ENCODE data around the gene OASL. TPM values are rescaled to one million over a fixed set of nuclear protein-coding genes. Genes with fewer than 3 reads are reported as not detected.

OASL gene
- 10 to 100 TPM; 11.1 to 11.4 TPM for total RNA-seq

DNA sequence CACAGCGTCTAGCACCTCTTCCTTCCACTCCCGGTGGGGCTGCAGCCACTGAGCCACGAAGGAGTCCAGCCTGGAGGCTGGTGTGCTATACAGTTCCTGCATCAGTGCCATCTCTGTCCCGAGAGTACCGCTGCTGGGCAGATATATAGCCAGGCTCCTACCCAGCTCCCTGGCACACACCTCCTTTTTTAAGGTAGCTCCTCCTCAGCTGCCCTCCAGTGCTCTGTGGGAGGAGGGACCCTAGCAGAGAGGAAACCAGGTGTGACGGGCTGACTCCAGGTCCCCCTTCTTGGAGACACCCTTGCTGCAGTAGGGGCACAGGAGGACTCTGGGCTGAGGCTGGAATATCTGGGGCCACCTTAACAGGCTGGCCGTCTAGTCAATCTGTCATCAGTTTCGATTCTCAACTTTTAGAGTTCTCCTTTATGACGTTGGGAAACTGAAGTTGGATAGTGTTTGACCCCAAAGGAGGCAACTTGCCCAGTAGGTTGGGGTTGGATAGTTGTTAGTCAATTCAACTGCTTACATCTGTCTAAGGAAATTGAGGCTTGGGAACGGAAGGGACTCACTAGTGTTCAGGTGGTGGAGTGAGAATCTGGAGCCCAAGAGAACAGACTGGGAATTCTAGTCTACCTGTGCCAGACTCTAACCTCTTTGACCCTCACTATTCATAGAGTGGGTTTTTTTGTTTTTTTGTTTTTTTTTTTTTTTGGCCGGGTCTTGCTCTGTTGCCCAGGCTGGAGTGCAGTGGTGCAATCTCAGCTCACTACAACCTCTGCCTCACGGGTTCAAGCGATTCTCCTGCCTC is at the start of gene OASL:
OASL (minus strand) TSS at position 386 of the 808 bp plus-strand sequence; CDS start at position 111, 275 bp downstream.
- peaks cover 2% of the 10 kb centered on the region for H3K36me3 Mint-ChIP-seq (ENCODE audit: low read depth)

DNA sequence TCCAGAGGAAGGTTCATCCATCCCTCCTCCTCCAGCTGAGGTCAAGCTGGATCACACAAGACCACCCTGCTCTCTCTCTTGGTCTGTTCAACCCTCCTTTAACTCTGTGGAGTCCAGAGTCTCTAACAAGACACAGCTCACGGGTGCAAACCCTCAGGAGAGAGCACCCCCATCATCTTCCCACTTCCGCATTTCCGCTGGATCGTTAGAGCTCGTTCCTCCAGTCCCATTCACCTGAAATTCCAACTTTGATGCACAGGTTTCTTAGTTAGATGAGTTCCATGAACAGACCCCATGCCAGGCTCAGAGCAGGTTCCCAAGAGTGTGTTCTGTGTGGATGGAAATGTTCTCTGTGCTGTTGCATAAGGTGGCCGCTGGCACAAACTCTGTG is 49.1 kb upstream of the OASL start:
- TF ChIP-seq CTCF (IDR thresholded peaks at IDR 0.05): no peak
- Mint-ChIP-seq H3K27ac (no peak overlapping the region), H3K4me3 (no peak overlapping the region), H3K27me3 (no peaks in the 10 kb centered on the region), H3K4me1 (ENCODE audit: low read depth) (peaks cover 31% of the 10 kb centered on the region), H3K36me3 (ENCODE audit: low read depth) (no peaks in the 10 kb centered on the region), H3K9me3 (no peaks in the 10 kb centered on the region)
- no peak for DNase-seq
- ATAC-seq: no peak
- intact Hi-C loops (cut with micrococcal nuclease): no loop called here
- CTCF ChIA-PET: interaction anchor here (1.0 to 1.7 kb wide), 3 partner anchors 28 to 439 kb away, joined by 3 to 4 read pairs (median 3); no protein-coding TSS in a partner anchor
- POLR2A ChIA-PET: interaction anchor here (1.1 kb wide), 1 partner anchor 8 kb away, joined by 4 read pairs; no protein-coding TSS in a partner anchor

More for the DNA sequence above, at the start of gene OASL:
- ATAC-seq: peak; percentile 55
- DNase-seq: peak; percentile 65
- Mint-ChIP-seq H3K4me1 (ENCODE audit: low read depth) (peaks cover 51% of the 10 kb centered on the region), H3K4me3 (peak within 1 kb of the TSS; percentile 80), H3K27me3 (peaks cover 9% of the 10 kb centered on the region), H3K27ac (peak within 1 kb of the TSS; percentile 87), H3K9me3 (no peaks in the 10 kb centered on the region)
- CTCF ChIA-PET: interaction anchor here (0.6 to 2.7 kb wide), 6 partner anchors 21 to 486 kb away, joined by 3 to 18 read pairs (median 4); no protein-coding TSS in a partner anchor
- TF ChIP-seq CTCF (IDR thresholded peaks at IDR 0.05): no peak
- POLR2A ChIA-PET: no interaction called here
- intact Hi-C loops (cut with micrococcal nuclease): no loop called here

DNA sequence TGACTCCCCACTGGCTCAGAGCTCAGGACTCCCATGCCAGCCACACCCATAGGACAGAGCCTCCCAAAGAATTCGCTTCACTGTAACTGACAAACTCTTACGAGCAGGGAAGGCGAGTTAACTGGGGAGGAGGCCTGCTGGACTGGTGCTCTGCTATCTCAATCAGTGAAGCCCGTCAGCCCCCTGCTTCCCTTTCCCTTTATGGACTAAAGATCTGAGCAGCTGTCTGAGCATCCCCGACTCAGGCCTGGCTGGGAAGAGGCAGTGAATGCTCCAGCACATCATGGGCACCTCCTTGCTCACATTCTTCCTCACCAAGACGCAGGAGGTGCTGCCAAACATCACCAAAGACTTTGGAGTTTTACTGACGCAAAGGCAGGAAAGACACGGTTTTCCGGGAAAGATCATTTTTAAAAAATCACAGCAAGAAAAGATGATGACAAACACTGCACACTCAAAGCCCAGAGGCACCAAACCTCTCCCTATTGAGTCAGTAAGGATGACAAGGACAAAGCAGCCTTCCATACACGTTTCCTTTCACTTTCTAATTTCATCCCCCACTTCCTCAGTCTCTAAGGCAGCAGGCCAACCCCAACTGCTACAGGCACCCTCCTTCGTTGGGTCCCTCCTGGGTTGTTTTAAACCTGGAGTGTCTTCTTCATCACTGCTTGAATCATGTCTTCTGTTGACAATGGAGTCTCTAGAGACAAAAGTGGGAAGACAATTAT is 48.6 kb upstream of the OASL start:
- no peak overlapping the region for H3K27ac Mint-ChIP-seq
- CTCF ChIA-PET: interaction anchor here (1.0 to 1.7 kb wide), 4 partner anchors 28 to 438 kb away, joined by 3 to 4 read pairs (median 4); no protein-coding TSS in a partner anchor

GRCh38 chr12:121086781-121087295 is 47.8 kb upstream of the OASL start:
- CTCF ChIA-PET: interaction anchor here (1.0 to 1.8 kb wide), 3 partner anchors 27 to 440 kb away, joined by 3 to 11 read pairs (median 4); no protein-coding TSS in a partner anchor
- no peaks in the 10 kb centered on the region for H3K36me3 Mint-ChIP-seq (ENCODE audit: low read depth)
- H3K4me3 Mint-ChIP-seq: no peak overlapping the region
- no peak for DNase-seq
- no peak overlapping the region for H3K27ac Mint-ChIP-seq
- POLR2A ChIA-PET: interaction anchor here (1.1 to 1.2 kb wide), 2 partner anchors 10 to 82 kb away, joined by 3 to 5 read pairs; no protein-coding TSS in a partner anchor
- peaks cover 18% of the 10 kb centered on the region for H3K4me1 Mint-ChIP-seq (ENCODE audit: low read depth)
- intact Hi-C loops (cut with micrococcal nuclease): no loop called here
- H3K27me3 Mint-ChIP-seq: no peaks in the 10 kb centered on the region
- no peaks in the 10 kb centered on the region for H3K9me3 Mint-ChIP-seq
- TF ChIP-seq CTCF (IDR thresholded peaks at IDR 0.05): no peak
- no peak for ATAC-seq

More for the DNA sequence above, 48.6 kb upstream of the OASL start:
- Mint-ChIP-seq H3K27me3 (no peaks in the 10 kb centered on the region), H3K36me3 (ENCODE audit: low read depth) (no peaks in the 10 kb centered on the region), H3K9me3 (no peaks in the 10 kb centered on the region), H3K4me1 (ENCODE audit: low read depth) (peaks cover 26% of the 10 kb centered on the region), H3K4me3 (no peak overlapping the region)
- no peak for ATAC-seq
- no peak for DNase-seq
- POLR2A ChIA-PET: interaction anchor here (1.1 kb wide), 1 partner anchor 8 kb away, joined by 4 read pairs; no protein-coding TSS in a partner anchor
- no peak for TF ChIP-seq CTCF (IDR thresholded peaks at IDR 0.05)
- intact Hi-C loops (cut with micrococcal nuclease): no loop called here
